Mesendoderm (in vitro differentiated cells): Measurements from ENCODE around the gene VASN.

ENCODE experiments used
- DNase-seq: peaks from one replicate; pipeline ENCODE4 v3.0.0; 2013
- H2AK5ac ChIP-seq: 2 replicates; pipeline ENCODE4 v1.6.1; 2013; ENCODE audit warnings: low read length, inconsistent platforms
- H2BK120ac ChIP-seq: 2 replicates; pipeline ENCODE4 v1.6.1; 2013; ENCODE audit warnings: low read depth, mild to moderate bottlenecking, low read length, moderate library complexity, mixed read lengths
- H2BK15ac ChIP-seq: replicated peaks from 2 replicates; pipeline ENCODE4 v1.6.1; 2013; ENCODE audit warnings: low read depth, mild to moderate bottlenecking, moderate library complexity
- H2BK5ac ChIP-seq: 2 replicates; pipeline ENCODE4 v1.6.1; 2013; ENCODE audit warnings: low read length, inconsistent platforms
- H3K18ac ChIP-seq: 2 replicates; pipeline ENCODE4 v1.6.1; 2013; ENCODE audit warnings: mild to moderate bottlenecking, low read length, mixed read lengths
- H3K23ac ChIP-seq: one replicate; pipeline ENCODE4 v1.6.1; 2013; ENCODE audit warnings: low read length
- H3K27ac ChIP-seq: 2 replicates; pipeline ENCODE4 v1.5.1; 2013; ENCODE audit warnings: low read depth, mild to moderate bottlenecking, inconsistent platforms, low read length, moderate library complexity
- H3K27me3 ChIP-seq: 2 replicates; pipeline ENCODE4 v1.6.1; 2013; ENCODE audit warnings: low read length, control low read depth, mild to moderate bottlenecking, inconsistent platforms; ENCODE audit not compliant: insufficient read depth, poor library complexity
- H3K36me3 ChIP-seq: 2 replicates; pipeline ENCODE4 v1.6.1; 2013; ENCODE audit warnings: low read length, inconsistent platforms; ENCODE audit not compliant: control insufficient read depth, insufficient read depth
- H3K4ac ChIP-seq: one replicate; pipeline ENCODE4 v1.6.1; 2013; ENCODE audit warnings: low read depth, mild to moderate bottlenecking, low read length, moderate library complexity
- H3K4me1 ChIP-seq: 2 replicates; pipeline ENCODE4 v1.6.1; 2013; ENCODE audit warnings: low read depth, low read length, inconsistent platforms; ENCODE audit not compliant: control insufficient read depth
- H3K4me2 ChIP-seq: 2 replicates; pipeline ENCODE4 v1.6.1; 2013; ENCODE audit warnings: low read length
- H3K4me3 ChIP-seq: 2 replicates; pipeline ENCODE4 v1.5.1; 2013; ENCODE audit warnings: mild to moderate bottlenecking, low read length
- H3K56ac ChIP-seq: one replicate; pipeline ENCODE4 v1.6.1; 2013; ENCODE audit warnings: low read length
- H3K79me1 ChIP-seq: 2 replicates; pipeline ENCODE4 v1.6.1; 2013; ENCODE audit warnings: low read length, inconsistent platforms
- H3K79me2 ChIP-seq: 2 replicates; pipeline ENCODE4 v1.6.1; 2013; ENCODE audit warnings: mild to moderate bottlenecking, low read length; ENCODE audit not compliant: control insufficient read depth, insufficient read depth
- H3K9ac ChIP-seq: 2 replicates; pipeline ENCODE4 v1.6.1; 2013; ENCODE audit warnings: low read length, inconsistent platforms
- H4K5ac ChIP-seq: one replicate; pipeline ENCODE4 v1.6.1; 2013; ENCODE audit warnings: low read length
- H4K8ac ChIP-seq: one replicate; pipeline ENCODE4 v1.6.1; 2013; ENCODE audit warnings: low read depth, mild to moderate bottlenecking, control low read depth, low read length, moderate library complexity
- WGBS: extraction: QIAGEN DNeasy Blood & Tissue Kit; methylation state at CpG from one replicate; pipeline ENCODE4 v1.1.7; 2013; ENCODE audit warnings: low lambda C conversion rate, missing lambda C conversion rate; ENCODE audit not compliant: insufficient coverage; ENCODE audit errors: extremely low coverage; 5-methylcytosine and 5-hydroxymethylcytosine counted together

The VASN gene

GRCh38 chr16:4325253-4325758 is 46.3 kb upstream of the VASN start:
- Histone ChIP-seq H3K27ac (no peak overlapping the region), H2BK5ac (no peak overlapping the region), H3K56ac (no peak overlapping the region), H2AK5ac (no peak overlapping the region), H3K4ac (no peak overlapping the region), H3K79me2 (peaks cover 20% of the 10 kb centered on the region), H3K4me1 (peaks cover 3% of the 10 kb centered on the region), H3K18ac (no peak overlapping the region), H3K4me2 (no peak overlapping the region), H2BK120ac (no peak overlapping the region), H3K9ac (no peak overlapping the region), H4K8ac (no peak overlapping the region), H3K79me1 (peaks cover 10% of the 10 kb centered on the region), H4K5ac (no peak overlapping the region), H3K23ac (no peak overlapping the region), H2BK15ac (no peak overlapping the region), H3K27me3 (no peaks in the 10 kb centered on the region), H3K36me3 (no peaks in the 10 kb centered on the region), H3K4me3 (no peak overlapping the region)
- no CpG with 5 or more reads among the region's 6 CpGs for WGBS
- no peak for DNase-seq

GRCh38 chr16:4327386-4328045 is 44.1 kb upstream of the VASN start:
- Histone ChIP-seq H2AK5ac (no peak overlapping the region), H3K27ac (no peak overlapping the region), H4K5ac (no peak overlapping the region), H3K79me1 (peaks cover 9% of the 10 kb centered on the region), H2BK120ac (peak overlapping the region; percentile 19), H3K9ac (peak overlapping the region; percentile 73), H2BK15ac (no peak overlapping the region), H3K56ac (peak overlapping the region; percentile 84), H3K79me2 (peaks cover 11% of the 10 kb centered on the region), H3K27me3 (no peaks in the 10 kb centered on the region), H3K36me3 (no peaks in the 10 kb centered on the region), H4K8ac (no peak overlapping the region), H3K18ac (peak overlapping the region; percentile 76), H3K23ac (peak overlapping the region; percentile 48), H3K4me1 (peaks cover 3% of the 10 kb centered on the region), H3K4ac (peak overlapping the region; percentile 29), H2BK5ac (no peak overlapping the region), H3K4me2 (peak overlapping the region; percentile 42), H3K4me3 (peak overlapping the region; percentile 23)
- no peak for DNase-seq
- WGBS, result no CpG with 5 or more reads among the region's 57 CpGs

- H3K4me3 ChIP-seq, result peak overlapping the region; percentile 23
- WGBS, result no CpG with 5 or more reads among the region's 30 CpGs
- H3K4ac ChIP-seq, result peak overlapping the region; percentile 29
- peak overlapping the region; percentile 76 for H3K18ac ChIP-seq
- no peak overlapping the region for H2AK5ac ChIP-seq
- no peaks in the 10 kb centered on the region for H3K27me3 ChIP-seq
- H3K27ac ChIP-seq, result no peak overlapping the region
- H3K4me2 ChIP-seq, result peak overlapping the region; percentile 42
- H3K9ac ChIP-seq, result peak overlapping the region; percentile 73
- peak overlapping the region; percentile 48 for H3K23ac ChIP-seq
- DNase-seq, result peak; percentile 94
- H2BK5ac ChIP-seq, result no peak overlapping the region
- no peaks in the 10 kb centered on the region for H3K36me3 ChIP-seq
- no peak overlapping the region for H4K5ac ChIP-seq
- peaks cover 7% of the 10 kb centered on the region for H3K79me1 ChIP-seq
- H3K4me1 ChIP-seq, result peaks cover 3% of the 10 kb centered on the region
- peak overlapping the region; percentile 84 for H3K56ac ChIP-seq
- peak overlapping the region; percentile 19 for H2BK120ac ChIP-seq
- H2BK15ac ChIP-seq, result no peak overlapping the region
- H4K8ac ChIP-seq, result no peak overlapping the region
- H3K79me2 ChIP-seq, result peaks cover 7% of the 10 kb centered on the region
These were observed 43.4 kb upstream of the VASN start for GRCh38 chr16:4328046-4328781.

- H2AK5ac ChIP-seq, result no peak overlapping the region
- H3K4me3 ChIP-seq, result no peak overlapping the region
These were observed 42.6 kb upstream of the VASN start for GRCh38 chr16:4328782-4329775.

GRCh38 chr16:4330277-4330874 is 41.3 kb upstream of the VASN start:
- peak; percentile 62 for DNase-seq
- no CpG with 5 or more reads among the region's 14 CpGs for WGBS
- H3K4me3 ChIP-seq, result no peak overlapping the region
- no peak overlapping the region for H3K4me2 ChIP-seq
- H2AK5ac ChIP-seq, result no peak overlapping the region
- H3K23ac ChIP-seq, result no peak overlapping the region
- no peaks in the 10 kb centered on the region for H3K27me3 ChIP-seq
- no peak overlapping the region for H2BK5ac ChIP-seq
- H3K27ac ChIP-seq, result no peak overlapping the region
- no peaks in the 10 kb centered on the region for H3K4me1 ChIP-seq
- H2BK120ac ChIP-seq, result no peak overlapping the region
- H3K4ac ChIP-seq, result no peak overlapping the region
- no peak overlapping the region for H3K56ac ChIP-seq
- H3K18ac ChIP-seq, result no peak overlapping the region
- no peak overlapping the region for H4K5ac ChIP-seq
- H4K8ac ChIP-seq, result no peak overlapping the region
- H3K79me1 ChIP-seq, result no peaks in the 10 kb centered on the region
- no peak overlapping the region for H2BK15ac ChIP-seq
- H3K36me3 ChIP-seq, result no peaks in the 10 kb centered on the region
- H3K9ac ChIP-seq, result no peak overlapping the region
- no peaks in the 10 kb centered on the region for H3K79me2 ChIP-seq

More at GRCh38 chr16:4328782-4329775, 42.6 kb upstream of the VASN start:
- no CpG with 5 or more reads among the region's 17 CpGs for WGBS
- Histone ChIP-seq H3K4ac (no peak overlapping the region), H3K56ac (peak overlapping the region; percentile 76), H3K4me1 (no peaks in the 10 kb centered on the region), H3K27me3 (no peaks in the 10 kb centered on the region), H3K36me3 (no peaks in the 10 kb centered on the region), H2BK5ac (no peak overlapping the region), H2BK15ac (no peak overlapping the region), H2BK120ac (no peak overlapping the region), H3K79me1 (peaks cover 5% of the 10 kb centered on the region), H3K27ac (no peak overlapping the region), H3K79me2 (peaks cover 7% of the 10 kb centered on the region), H3K9ac (peak overlapping the region; percentile 73), H4K8ac (no peak overlapping the region), H3K18ac (peak overlapping the region; percentile 9), H3K23ac (no peak overlapping the region), H4K5ac (no peak overlapping the region), H3K4me2 (no peak overlapping the region)
- DNase-seq, result no peak
